ENCODE data around the gene KCTD16.

KCTD16 gene

GRCh38 chr5:144284036-144284435, 113.4 kb downstream of the KCTD16 start:
- Histone ChIP-seq H3K4me3 (ENCODE audit: low read depth, low read length) (no peak overlapping the region), H3K27ac (ENCODE audit: extremely low read depth, low read depth, low read length) (no peak overlapping the region), H3K36me3 (ENCODE audit: control insufficient read depth in 2 of 2, insufficient read depth in 1 of 2, low read length in 2 of 2) (no peaks in the 10 kb centered on the region), H3K4me1 (ENCODE audit: control insufficient read depth, insufficient read depth, low read length) (no peaks in the 10 kb centered on the region), H3K9me3 (ENCODE audit: control insufficient read depth, insufficient read depth, low read depth, low read length) (no peaks in the 10 kb centered on the region)
- CTCF ChIA-PET: no interaction called here
- no peak for TF ChIP-seq ZNF202 (tag by site-specific recombination; IDR thresholded peaks at IDR 0.05; ENCODE audit: borderline replicate concordance)
- no peak for TF ChIP-seq ZNF830 (tag by site-specific recombination; IDR thresholded peaks at IDR 0.05; ENCODE audit: low read depth)
- TF ChIP-seq SCRT1 (tag by site-specific recombination; IDR thresholded peaks at IDR 0.05; ENCODE audit: borderline replicate concordance): no peak
- TF ChIP-seq ZNF133 (tag by site-specific recombination; IDR thresholded peaks at IDR 0.05): no peak
- TF ChIP-seq ZNF214 (tag by site-specific recombination; IDR thresholded peaks at IDR 0.05; ENCODE audit: borderline replicate concordance): no peak
- TF ChIP-seq ZFP3 (tag by site-specific recombination; IDR thresholded peaks at IDR 0.05; ENCODE audit: low read depth): no peak
- TF ChIP-seq ZNF626 (tag by site-specific recombination; IDR thresholded peaks at IDR 0.05): no peak
- no peak for TF ChIP-seq PRDM2 (tag by site-specific recombination; IDR thresholded peaks at IDR 0.05; ENCODE audit: borderline replicate concordance)
- TF ChIP-seq ZNF211 (tag by site-specific recombination; IDR thresholded peaks at IDR 0.05; ENCODE audit: low read depth): no peak
- TF ChIP-seq ZNF148 (tag by site-specific recombination; IDR thresholded peaks at IDR 0.05; ENCODE audit: borderline replicate concordance): no peak
- no peak for TF ChIP-seq ZNF843 (tag by site-specific recombination; IDR thresholded peaks at IDR 0.05)
- TF ChIP-seq ZNF558 (tag by site-specific recombination; IDR thresholded peaks at IDR 0.05): no peak
- no peak for TF ChIP-seq ZNF10 (tag by site-specific recombination; IDR thresholded peaks at IDR 0.05)
- TF ChIP-seq ZNF24 (tag by site-specific recombination; IDR thresholded peaks at IDR 0.05): no peak
- TF ChIP-seq REST (tag by site-specific recombination; IDR thresholded peaks at IDR 0.05): no peak
- no peak for TF ChIP-seq ZNF621 (tag by site-specific recombination; IDR thresholded peaks at IDR 0.05)
- TF ChIP-seq ZBTB26 (tag by site-specific recombination; optimal IDR thresholded peaks at IDR 0.05): no peak
- no peak for TF ChIP-seq ZNF292 (tag by site-specific recombination; IDR thresholded peaks at IDR 0.05; ENCODE audit: borderline replicate concordance, low read depth)
- POLR2A ChIA-PET: no interaction called here
